H1 (cell line): ENCODE data around the gene MYH9.

Experiments used
- BCL11A ChIP-seq, 2 experiments: IDR thresholded peaks; one replicate each; pipeline ENCODE4 v1.6.1; 2011; ENCODE audit warnings: low read depth in 2 of 2, low read length in 2 of 2, mild to moderate bottlenecking in 2 of 2
- CBX5 ChIP-seq: fragments of 300-800, 300-1000 bp; sonication (generic); IDR thresholded peaks from 2 replicates; pipeline ENCODE4 v1.7.1; 2016; ENCODE audit warnings: antibody characterized with exemption, low read length, low read depth
- CTCF ChIP-seq, 3 experiments: IDR thresholded peaks; 1 replicate in 2 of 3; 2 replicates in 1 of 3; pipeline versions ENCODE4 v1.5.1 to v1.6.1; 2011; ENCODE audit warnings: low read length in 3 of 3, mild to moderate bottlenecking in 3 of 3, inconsistent platforms in 2 of 3, low read depth in 1 of 3, moderate library complexity in 1 of 3; ENCODE audit not compliant: insufficient read depth in 1 of 3; ENCODE audit errors: control extremely low read depth in 1 of 3
- EGR1 ChIP-seq: IDR thresholded peaks from 2 replicates; pipeline ENCODE4 v1.6.1; 2011; ENCODE audit warnings: low read depth, low read length, borderline replicate concordance
- EP300 ChIP-seq, 2 experiments: IDR thresholded peaks; 1 replicate in 1 of 2; 2 replicates in 1 of 2; pipeline ENCODE4 v1.6.1; 2011 to 2012; ENCODE audit warnings: low read depth in 2 of 2, low read length in 2 of 2, mild to moderate bottlenecking in 2 of 2, borderline replicate concordance in 1 of 2, inconsistent platforms in 1 of 2, moderate library complexity in 1 of 2
- GTF2F1 ChIP-seq: IDR thresholded peaks from 2 replicates; pipeline ENCODE4 v1.6.1; 2012; ENCODE audit warnings: low read depth, low read length, improper control_type of control experiment, borderline replicate concordance
- POLR2A ChIP-seq, 2 experiments: IDR thresholded peaks; 1 replicate in 1 of 2; 2 replicates in 1 of 2; pipeline ENCODE4 v1.6.1; 2011; ENCODE audit warnings: low read depth in 2 of 2, low read length in 2 of 2, mild to moderate bottlenecking in 2 of 2; ENCODE audit errors: control extremely low read depth in 1 of 2
- POLR2AphosphoS5 ChIP-seq: IDR thresholded peaks from 2 replicates; pipeline ENCODE4 v1.6.1; 2011; ENCODE audit warnings: low read depth, low read length
- RAD21 ChIP-seq, 2 experiments: IDR thresholded peaks in 1 of 2; conservative IDR thresholded peaks in 1 of 2; 2 replicates each; pipeline ENCODE4 v1.6.1; 2011; ENCODE audit warnings: low read depth in 2 of 2, low read length in 2 of 2, improper control_type of control experiment in 1 of 2, inconsistent platforms in 1 of 2, mild to moderate bottlenecking in 1 of 2, moderate library complexity in 1 of 2
- SRF ChIP-seq: IDR thresholded peaks from 2 replicates; pipeline ENCODE4 v1.6.1; 2011; ENCODE audit warnings: mild to moderate bottlenecking, low read depth, low read length, moderate library complexity
- YY1 ChIP-seq: IDR thresholded peaks from 2 replicates; pipeline ENCODE4 v1.6.1; 2011; ENCODE audit warnings: low read depth, mild to moderate bottlenecking, low read length
- TF ChIP-seq, protein P1 (sequence below): IDR thresholded peaks from 2 replicates; pipeline ENCODE4 v1.6.1; 2011; ENCODE audit warnings: low read length, improper control_type of control experiment
- TF ChIP-seq, protein P2 (sequence below): IDR thresholded peaks from 2 replicates; pipeline ENCODE4 v1.6.1; 2012; ENCODE audit warnings: inconsistent platforms

- no peak for TF ChIP-seq POLR2AphosphoS5
- no peak for TF ChIP-seq EGR1
- TF ChIP-seq SRF: no peak
- TF ChIP-seq CBX5: no peak
- no peak for TF ChIP-seq RAD21 (IDR thresholded peaks at IDR 0.05 in 1 of 2, conservative IDR thresholded peaks at IDR 0.05 in 1 of 2; ENCODE audit: low read depth in 2 of 2, low read length in 2 of 2)
- TF ChIP-seq, protein P1, sequence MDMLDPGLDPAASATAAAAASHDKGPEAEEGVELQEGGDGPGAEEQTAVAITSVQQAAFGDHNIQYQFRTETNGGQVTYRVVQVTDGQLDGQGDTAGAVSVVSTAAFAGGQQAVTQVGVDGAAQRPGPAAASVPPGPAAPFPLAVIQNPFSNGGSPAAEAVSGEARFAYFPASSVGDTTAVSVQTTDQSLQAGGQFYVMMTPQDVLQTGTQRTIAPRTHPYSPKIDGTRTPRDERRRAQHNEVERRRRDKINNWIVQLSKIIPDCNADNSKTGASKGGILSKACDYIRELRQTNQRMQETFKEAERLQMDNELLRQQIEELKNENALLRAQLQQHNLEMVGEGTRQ: no peak
- no peak for TF ChIP-seq EP300 (IDR thresholded peaks at IDR 0.05; ENCODE audit: borderline replicate concordance in 1 of 2, low read depth in 2 of 2, low read length in 2 of 2)
- TF ChIP-seq CTCF (IDR thresholded peaks at IDR 0.05; ENCODE audit: control extremely low read depth in 1 of 3, insufficient read depth in 1 of 3, low read depth in 1 of 3, low read length in 3 of 3): no peak
- no peak for TF ChIP-seq GTF2F1
- TF ChIP-seq BCL11A (IDR thresholded peaks at IDR 0.05; ENCODE audit: low read depth in 2 of 2, low read length in 2 of 2): no peak
- TF ChIP-seq POLR2A (IDR thresholded peaks at IDR 0.05; ENCODE audit: control extremely low read depth in 1 of 2, low read depth in 2 of 2, low read length in 2 of 2): peak in 1 of 2 experiments; percentile 45; a peak in 1 of 3 replicates
- no peak for TF ChIP-seq YY1
- TF ChIP-seq, protein P2, sequence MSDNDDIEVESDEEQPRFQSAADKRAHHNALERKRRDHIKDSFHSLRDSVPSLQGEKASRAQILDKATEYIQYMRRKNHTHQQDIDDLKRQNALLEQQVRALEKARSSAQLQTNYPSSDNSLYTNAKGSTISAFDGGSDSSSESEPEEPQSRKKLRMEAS: no peak; the same call in 1 of the 2 replicates
Measured at GRCh38 chr22:36435516-36436415, 48.0 kb upstream of the MYH9 start.
